Measurements from ENCODE around the gene RACK1. TPM values are rescaled to one million over a fixed set of nuclear protein-coding genes. Genes with fewer than 3 reads are reported as not detected.
"Not testable (repeated sequence)": the region's sequence is repeated elsewhere in the genome, so short reads cannot be mapped to it uniquely, and the experiment has no call there.

Gene RACK1
- total and polyA plus RNA-seq, 2 experiments from 2014 or later = 2,372 to 4,798 TPM

DNA sequence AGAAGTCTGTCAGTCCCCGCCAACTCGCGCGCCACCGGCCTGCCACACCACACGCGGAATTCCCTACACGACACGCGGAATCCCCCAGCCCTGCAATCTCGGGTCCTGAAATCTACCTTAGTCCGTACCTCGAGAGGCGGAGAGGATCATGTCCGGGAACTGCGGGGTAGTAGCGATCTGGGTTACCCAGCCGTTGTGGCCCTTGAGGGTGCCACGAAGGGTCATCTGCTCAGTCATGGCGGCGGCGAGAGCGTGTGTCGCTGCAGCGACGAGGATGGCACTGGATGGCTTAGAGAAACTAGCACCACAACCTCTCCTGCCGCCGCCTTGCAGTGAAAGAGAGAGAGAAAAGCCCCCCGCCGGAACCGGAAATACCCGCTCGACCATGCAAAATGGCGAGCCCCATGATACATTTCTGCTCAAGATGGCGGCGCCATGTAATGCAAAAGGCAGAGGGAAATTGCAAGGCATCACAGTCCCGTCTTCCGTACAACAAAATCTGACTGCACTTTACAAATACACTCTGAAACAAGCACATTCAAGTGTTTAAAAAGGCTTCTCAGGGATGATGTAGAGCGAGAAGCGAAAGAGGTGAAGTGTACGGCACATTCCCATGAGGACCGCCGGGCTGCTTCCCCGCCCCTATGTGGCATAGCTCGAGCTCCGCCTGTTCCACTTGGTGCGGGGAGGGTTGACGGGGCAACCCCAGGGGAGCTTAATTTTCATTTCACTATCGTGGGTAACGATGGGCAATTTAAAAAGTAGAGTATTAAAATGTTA, at the start of gene RACK1 (continued):
- TF ChIP-seq, protein P1, sequence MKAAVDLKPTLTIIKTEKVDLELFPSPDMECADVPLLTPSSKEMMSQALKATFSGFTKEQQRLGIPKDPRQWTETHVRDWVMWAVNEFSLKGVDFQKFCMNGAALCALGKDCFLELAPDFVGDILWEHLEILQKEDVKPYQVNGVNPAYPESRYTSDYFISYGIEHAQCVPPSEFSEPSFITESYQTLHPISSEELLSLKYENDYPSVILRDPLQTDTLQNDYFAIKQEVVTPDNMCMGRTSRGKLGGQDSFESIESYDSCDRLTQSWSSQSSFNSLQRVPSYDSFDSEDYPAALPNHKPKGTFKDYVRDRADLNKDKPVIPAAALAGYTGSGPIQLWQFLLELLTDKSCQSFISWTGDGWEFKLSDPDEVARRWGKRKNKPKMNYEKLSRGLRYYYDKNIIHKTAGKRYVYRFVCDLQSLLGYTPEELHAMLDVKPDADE (IDR thresholded peaks at IDR 0.05) = peak; percentile 78

DNA sequence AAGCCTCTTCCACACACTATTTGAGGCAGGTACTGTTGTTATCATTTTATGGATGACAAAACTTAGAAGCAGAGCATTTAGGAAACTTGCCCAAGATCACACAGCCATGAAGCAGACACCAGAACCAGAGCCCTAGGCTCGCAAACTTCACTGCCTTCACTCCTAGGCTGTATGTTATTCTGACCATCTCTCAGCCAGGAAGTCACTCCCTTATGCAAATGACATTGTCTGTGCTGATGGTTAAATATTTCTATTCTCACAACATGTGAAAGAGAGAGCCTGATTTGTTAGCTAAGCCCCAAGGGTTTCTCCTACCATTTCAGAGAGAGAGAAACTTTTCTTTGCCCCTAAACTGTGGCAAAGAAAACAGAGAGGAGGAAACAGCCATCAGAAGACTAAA, 43.6 kb upstream of the RACK1 start:
- DNase-seq (ENCODE audit: low spot score); H3K4me1 Mint-ChIP-seq; H3K27ac Mint-ChIP-seq: not testable (repeated sequence)

DNA sequence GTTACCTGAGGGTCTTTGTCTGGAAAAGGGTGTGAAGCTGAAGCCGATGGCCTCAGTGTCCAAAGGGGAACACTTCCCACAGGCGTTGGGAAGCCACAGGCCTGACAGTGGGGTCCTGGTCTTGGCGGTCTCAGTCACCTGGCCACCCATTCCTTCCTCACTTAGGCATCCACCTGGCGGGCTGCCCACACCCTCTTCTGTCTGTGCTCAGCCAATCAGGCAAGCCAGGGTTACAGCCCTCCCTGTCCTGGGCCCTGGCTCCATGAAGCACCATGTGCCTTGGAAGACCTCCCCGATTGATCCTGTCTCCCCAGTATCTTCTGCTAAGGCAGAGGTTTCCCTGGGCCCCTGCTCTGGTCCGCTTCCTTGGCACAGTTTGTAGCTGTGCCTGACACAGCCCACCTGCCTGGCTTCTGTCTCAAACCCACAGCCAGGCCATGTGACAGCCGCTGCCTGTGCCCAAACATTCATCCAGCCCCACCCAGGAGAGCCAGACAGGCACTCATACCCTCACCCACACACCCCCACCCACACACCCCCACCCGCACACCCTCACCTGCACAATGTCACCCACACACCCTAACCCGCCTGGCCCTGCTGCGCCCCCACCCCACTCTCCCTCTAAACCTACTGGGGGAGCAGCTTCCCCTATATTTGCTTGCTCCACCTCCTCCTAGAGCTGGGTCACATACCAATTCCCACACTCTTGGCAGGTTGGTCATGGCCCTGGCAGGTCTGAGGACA, 42.4 kb upstream of the RACK1 start:
- H3K4me2 ChIP-seq; H3K9me3 Mint-ChIP-seq; H3K4me3 ChIP-seq; H2AFZ ChIP-seq; H3K4me1 ChIP-seq (ENCODE audit: insufficient read depth); H3K4me3 Mint-ChIP-seq; H3K27me3 Mint-ChIP-seq (ENCODE audit: insufficient read depth, low read depth, poor library complexity); H3K36me3 ChIP-seq (ENCODE audit: insufficient read depth); H3K27ac ChIP-seq (ENCODE audit: low read depth); H3F3A ChIP-seq (replicated peaks; ENCODE audit: low read depth); DNase-seq (ENCODE audit: low spot score); H3K9me2 ChIP-seq (ENCODE audit: insufficient read depth); ATAC-seq; H3K27ac Mint-ChIP-seq; H3K27me3 ChIP-seq (ENCODE audit: insufficient read depth); H3K4me1 Mint-ChIP-seq: not testable (repeated sequence)
- H3K79me2 ChIP-seq (replicated peaks; ENCODE audit: insufficient read depth) = peaks cover 35% of the 10 kb centered on the region
- H3K36me3 Mint-ChIP-seq (ENCODE audit: low read depth) = peaks cover 29% of the 10 kb centered on the region
- H4K20me1 ChIP-seq (replicated peaks; ENCODE audit: insufficient read depth) = peaks cover 15% of the 10 kb centered on the region; the same call in 1 of the 2 replicates

More for the DNA sequence above, 43.6 kb upstream of the RACK1 start:
- not testable (repeated sequence) for H3K27ac ChIP-seq (ENCODE audit: low read depth); ATAC-seq; H3F3A ChIP-seq (replicated peaks; ENCODE audit: low read depth); H3K9me3 Mint-ChIP-seq; H3K27me3 Mint-ChIP-seq (ENCODE audit: insufficient read depth, low read depth, poor library complexity); H2AFZ ChIP-seq; H3K4me2 ChIP-seq; H3K9me2 ChIP-seq (ENCODE audit: insufficient read depth); H3K36me3 ChIP-seq (ENCODE audit: insufficient read depth); H3K4me3 ChIP-seq; H3K4me3 Mint-ChIP-seq; H3K4me1 ChIP-seq (ENCODE audit: insufficient read depth); H3K27me3 ChIP-seq (ENCODE audit: insufficient read depth)
- H3K36me3 Mint-ChIP-seq (ENCODE audit: low read depth) = peaks cover 32% of the 10 kb centered on the region
- Histone ChIP-seq H4K20me1 (replicated peaks; ENCODE audit: insufficient read depth) (peaks cover 15% of the 10 kb centered on the region; the same call in 1 of the 2 replicates), H3K79me2 (replicated peaks; ENCODE audit: insufficient read depth) (peaks cover 30% of the 10 kb centered on the region)

DNA sequence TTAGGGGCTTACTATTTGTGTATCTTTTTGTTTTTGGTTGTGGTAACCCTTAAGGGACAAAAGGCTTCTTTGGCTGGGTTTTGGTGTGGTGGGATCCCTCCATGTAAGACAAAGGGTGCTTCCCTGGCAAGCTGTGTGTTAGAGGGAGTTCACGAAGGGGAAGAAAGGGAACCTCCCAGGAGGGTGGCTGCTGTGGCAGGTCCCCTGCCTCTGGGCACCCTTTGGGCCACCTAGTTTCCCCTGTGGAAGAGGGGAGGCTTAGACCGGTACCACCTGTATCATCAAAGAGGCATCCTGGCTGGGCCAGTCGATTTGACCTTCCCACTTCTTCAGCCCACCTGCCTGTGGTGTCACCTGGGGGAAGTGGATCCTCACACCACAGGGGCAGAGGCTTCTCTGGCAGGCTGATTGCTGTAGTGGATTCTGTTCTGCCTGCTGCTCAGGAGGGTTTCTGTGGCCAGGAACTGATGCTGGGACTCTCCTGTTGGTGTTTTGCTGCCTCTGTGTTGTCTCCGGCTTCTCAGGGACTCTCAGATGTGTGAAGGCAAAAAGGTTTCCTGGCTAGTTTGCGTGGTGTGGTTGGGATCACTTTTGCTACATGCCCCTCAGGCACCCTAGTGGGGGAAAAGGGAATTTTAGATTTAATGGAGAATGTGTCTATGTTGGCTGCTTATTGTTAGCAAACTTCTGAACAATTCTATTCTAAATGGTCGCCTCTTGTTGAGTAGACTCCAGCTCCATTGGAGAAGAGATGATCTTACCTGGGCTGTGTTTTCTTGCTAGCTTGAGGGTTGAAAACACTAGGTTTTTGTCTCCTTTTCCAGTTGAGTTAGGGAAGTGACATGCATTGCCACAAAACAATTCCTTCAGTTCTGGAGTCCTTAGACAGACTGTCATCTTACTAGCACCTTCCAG, 40.4 kb upstream of the RACK1 start:
- ATAC-seq; H3K27me3 ChIP-seq (ENCODE audit: insufficient read depth): not testable (repeated sequence)

More for the DNA sequence above, 40.4 kb upstream of the RACK1 start:
- H3K4me1 Mint-ChIP-seq; DNase-seq (ENCODE audit: low spot score); H3F3A ChIP-seq (replicated peaks; ENCODE audit: low read depth); H3K4me3 ChIP-seq; H3K36me3 ChIP-seq (ENCODE audit: insufficient read depth); H3K27ac ChIP-seq (ENCODE audit: low read depth); H3K4me2 ChIP-seq; H3K4me1 ChIP-seq (ENCODE audit: insufficient read depth); H3K27me3 Mint-ChIP-seq (ENCODE audit: insufficient read depth, low read depth, poor library complexity); H3K27ac Mint-ChIP-seq; H3K9me3 Mint-ChIP-seq; H2AFZ ChIP-seq; H3K9me2 ChIP-seq (ENCODE audit: insufficient read depth): not testable (repeated sequence)
- Histone ChIP-seq H3K79me2 (replicated peaks; ENCODE audit: insufficient read depth) (peaks cover 38% of the 10 kb centered on the region), H4K20me1 (replicated peaks; ENCODE audit: insufficient read depth) (peaks cover 15% of the 10 kb centered on the region; the same call in 1 of the 2 replicates)
- Mint-ChIP-seq H3K36me3 (ENCODE audit: low read depth) (peaks cover 29% of the 10 kb centered on the region), H3K4me3 (peak overlapping the region; percentile 32; the same call in 1 of the 3 replicates)
- TF ChIP-seq, protein P2, sequence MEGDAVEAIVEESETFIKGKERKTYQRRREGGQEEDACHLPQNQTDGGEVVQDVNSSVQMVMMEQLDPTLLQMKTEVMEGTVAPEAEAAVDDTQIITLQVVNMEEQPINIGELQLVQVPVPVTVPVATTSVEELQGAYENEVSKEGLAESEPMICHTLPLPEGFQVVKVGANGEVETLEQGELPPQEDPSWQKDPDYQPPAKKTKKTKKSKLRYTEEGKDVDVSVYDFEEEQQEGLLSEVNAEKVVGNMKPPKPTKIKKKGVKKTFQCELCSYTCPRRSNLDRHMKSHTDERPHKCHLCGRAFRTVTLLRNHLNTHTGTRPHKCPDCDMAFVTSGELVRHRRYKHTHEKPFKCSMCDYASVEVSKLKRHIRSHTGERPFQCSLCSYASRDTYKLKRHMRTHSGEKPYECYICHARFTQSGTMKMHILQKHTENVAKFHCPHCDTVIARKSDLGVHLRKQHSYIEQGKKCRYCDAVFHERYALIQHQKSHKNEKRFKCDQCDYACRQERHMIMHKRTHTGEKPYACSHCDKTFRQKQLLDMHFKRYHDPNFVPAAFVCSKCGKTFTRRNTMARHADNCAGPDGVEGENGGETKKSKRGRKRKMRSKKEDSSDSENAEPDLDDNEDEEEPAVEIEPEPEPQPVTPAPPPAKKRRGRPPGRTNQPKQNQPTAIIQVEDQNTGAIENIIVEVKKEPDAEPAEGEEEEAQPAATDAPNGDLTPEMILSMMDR (conservative IDR thresholded peaks at IDR 0.05; ENCODE audit: low read depth in 2 of 2) = peak in 1 of 2 experiments; percentile 27; a peak in 1 of 4 replicates

All from GM23338 (cell line).